ENCODE data around the gene SUCNR1. TPM values are rescaled to one million over a fixed set of nuclear protein-coding genes. Genes with fewer than 3 reads are reported as not detected.

The SUCNR1 gene
- total RNA-seq, 4 donors from 2014 or later, result 0.14 to 0.48 TPM; not detected in 2

DNA sequence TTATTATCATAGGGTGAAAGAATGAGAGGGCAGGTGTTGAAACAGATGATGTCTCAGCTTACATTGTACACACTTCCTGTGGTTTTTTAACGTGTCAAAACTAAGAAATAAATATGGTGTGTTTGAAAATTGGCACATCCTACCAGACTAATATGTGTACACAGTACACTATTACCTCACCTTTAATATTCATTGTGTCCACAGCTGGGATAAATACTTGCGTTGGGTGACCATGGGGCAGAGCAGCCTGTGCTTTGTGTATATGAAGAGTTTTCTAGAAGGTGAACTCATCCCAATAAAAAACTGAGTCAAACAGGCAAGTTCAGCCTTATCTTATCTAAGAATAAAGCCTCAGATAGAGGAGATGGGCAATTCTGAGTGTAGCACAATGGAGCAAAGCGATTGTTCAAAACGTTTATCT, 17.3 kb downstream of the SUCNR1 start:
- Histone ChIP-seq H3K9me3 (no peaks in the 10 kb centered on the region), H3K36me3 (no peaks in the 10 kb centered on the region), H3K4me1 (no peaks in the 10 kb centered on the region), H3K27ac (no peak overlapping the region), H3K4me3 (no peak overlapping the region), H3K27me3 (no peaks in the 10 kb centered on the region)
- in situ Hi-C loops (cut with MboI; ENCODE audit: low pct_ligation_motif_present in 1 of 4, low pct_unique_long_range_greater_than_20kb in 1 of 4, low sequenced_read_pairs in 3 of 4), result no loop called here
- no peak for DNase-seq
- no peak for TF ChIP-seq POLR2A (IDR thresholded peaks at IDR 0.05)
- intact Hi-C loops (cut with DNase I; ENCODE audit: low total_unique reads), result no loop called here
- WGBS, 2 donors (ENCODE audit: low coverage in 1 of 2), result 48 to 50% methylated on average over 4 of the region's 4 CpGs

DNA sequence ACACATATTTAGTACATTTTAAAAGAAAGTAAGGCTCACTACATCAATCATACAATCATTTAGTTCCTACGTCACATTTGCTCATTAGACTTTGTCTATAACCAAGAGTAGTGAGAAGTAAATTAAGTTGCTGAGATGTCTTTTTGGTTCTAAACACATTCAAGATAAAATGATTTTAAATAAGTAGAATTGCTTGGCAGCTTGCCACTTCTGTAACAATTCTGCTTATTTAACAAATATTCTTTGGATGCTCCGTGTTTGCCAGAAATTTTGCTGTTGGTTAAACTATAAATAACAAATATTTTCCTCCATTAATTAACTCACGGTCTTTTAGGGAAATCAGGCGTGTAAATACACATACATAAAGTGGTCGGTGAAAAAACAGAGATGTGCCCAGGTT, 18.3 kb downstream of the SUCNR1 start:
- in situ Hi-C loops (cut with MboI; ENCODE audit: low pct_ligation_motif_present in 1 of 4, low pct_unique_long_range_greater_than_20kb in 1 of 4, low sequenced_read_pairs in 3 of 4), result no loop called here
- no peak overlapping the region for H3K4me3 ChIP-seq
- WGBS, 2 donors (ENCODE audit: low coverage in 1 of 2), result 78 to 80% methylated on average over 5 of the region's 5 CpGs
- H3K4me1 ChIP-seq, result no peaks in the 10 kb centered on the region
- no peaks in the 10 kb centered on the region for H3K27me3 ChIP-seq
- no peaks in the 10 kb centered on the region for H3K36me3 ChIP-seq
- no peak overlapping the region for H3K27ac ChIP-seq
- TF ChIP-seq, protein P1, sequence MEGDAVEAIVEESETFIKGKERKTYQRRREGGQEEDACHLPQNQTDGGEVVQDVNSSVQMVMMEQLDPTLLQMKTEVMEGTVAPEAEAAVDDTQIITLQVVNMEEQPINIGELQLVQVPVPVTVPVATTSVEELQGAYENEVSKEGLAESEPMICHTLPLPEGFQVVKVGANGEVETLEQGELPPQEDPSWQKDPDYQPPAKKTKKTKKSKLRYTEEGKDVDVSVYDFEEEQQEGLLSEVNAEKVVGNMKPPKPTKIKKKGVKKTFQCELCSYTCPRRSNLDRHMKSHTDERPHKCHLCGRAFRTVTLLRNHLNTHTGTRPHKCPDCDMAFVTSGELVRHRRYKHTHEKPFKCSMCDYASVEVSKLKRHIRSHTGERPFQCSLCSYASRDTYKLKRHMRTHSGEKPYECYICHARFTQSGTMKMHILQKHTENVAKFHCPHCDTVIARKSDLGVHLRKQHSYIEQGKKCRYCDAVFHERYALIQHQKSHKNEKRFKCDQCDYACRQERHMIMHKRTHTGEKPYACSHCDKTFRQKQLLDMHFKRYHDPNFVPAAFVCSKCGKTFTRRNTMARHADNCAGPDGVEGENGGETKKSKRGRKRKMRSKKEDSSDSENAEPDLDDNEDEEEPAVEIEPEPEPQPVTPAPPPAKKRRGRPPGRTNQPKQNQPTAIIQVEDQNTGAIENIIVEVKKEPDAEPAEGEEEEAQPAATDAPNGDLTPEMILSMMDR (IDR thresholded peaks at IDR 0.05), result no peak
- TF ChIP-seq POLR2A (IDR thresholded peaks at IDR 0.05) (no peak), POLR2AphosphoS5 (IDR thresholded peaks at IDR 0.05) (no peak), EP300 (IDR thresholded peaks at IDR 0.05; ENCODE audit: low read depth) (no peak)
- no peak for DNase-seq
- H3K9me3 ChIP-seq, result no peaks in the 10 kb centered on the region
- intact Hi-C loops (cut with DNase I; ENCODE audit: low total_unique reads), result no loop called here

DNA sequence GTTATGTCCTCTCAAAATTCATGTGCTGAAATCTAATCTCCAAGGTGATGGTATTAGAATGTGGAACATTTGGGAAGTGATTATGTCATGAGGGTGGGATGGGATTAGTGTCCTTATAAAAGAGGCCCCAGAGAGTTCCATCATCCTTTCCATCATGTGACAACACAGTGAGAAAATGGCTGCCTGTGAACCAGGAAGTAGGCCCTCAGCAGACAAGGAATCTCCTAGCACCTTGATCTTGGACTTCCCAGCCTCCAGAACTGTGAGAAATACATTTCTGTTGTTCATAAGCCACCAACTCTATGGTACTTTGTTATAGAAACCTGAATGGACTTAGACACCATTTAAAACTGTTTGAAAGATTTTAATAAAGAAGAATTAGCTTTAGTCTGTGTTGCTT, 20.8 kb downstream of the SUCNR1 start:
- intact Hi-C loops (cut with DNase I; ENCODE audit: low total_unique reads), result no loop called here
- H3K36me3 ChIP-seq, result no peaks in the 10 kb centered on the region
- no peaks in the 10 kb centered on the region for H3K9me3 ChIP-seq
- no peaks in the 10 kb centered on the region for H3K27me3 ChIP-seq
- no peaks in the 10 kb centered on the region for H3K4me1 ChIP-seq
- H3K27ac ChIP-seq, result no peak overlapping the region
- in situ Hi-C loops (cut with MboI; ENCODE audit: low pct_ligation_motif_present in 1 of 4, low pct_unique_long_range_greater_than_20kb in 1 of 4, low sequenced_read_pairs in 3 of 4), result no loop called here
- no peak overlapping the region for H3K4me3 ChIP-seq
- TF ChIP-seq, protein P1 (IDR thresholded peaks at IDR 0.05), result no peak
- TF ChIP-seq EP300 (IDR thresholded peaks at IDR 0.05; ENCODE audit: low read depth), result no peak
- TF ChIP-seq POLR2A (IDR thresholded peaks at IDR 0.05), result no peak
- no peak for TF ChIP-seq POLR2AphosphoS5 (IDR thresholded peaks at IDR 0.05)
- no peak for DNase-seq

DNA sequence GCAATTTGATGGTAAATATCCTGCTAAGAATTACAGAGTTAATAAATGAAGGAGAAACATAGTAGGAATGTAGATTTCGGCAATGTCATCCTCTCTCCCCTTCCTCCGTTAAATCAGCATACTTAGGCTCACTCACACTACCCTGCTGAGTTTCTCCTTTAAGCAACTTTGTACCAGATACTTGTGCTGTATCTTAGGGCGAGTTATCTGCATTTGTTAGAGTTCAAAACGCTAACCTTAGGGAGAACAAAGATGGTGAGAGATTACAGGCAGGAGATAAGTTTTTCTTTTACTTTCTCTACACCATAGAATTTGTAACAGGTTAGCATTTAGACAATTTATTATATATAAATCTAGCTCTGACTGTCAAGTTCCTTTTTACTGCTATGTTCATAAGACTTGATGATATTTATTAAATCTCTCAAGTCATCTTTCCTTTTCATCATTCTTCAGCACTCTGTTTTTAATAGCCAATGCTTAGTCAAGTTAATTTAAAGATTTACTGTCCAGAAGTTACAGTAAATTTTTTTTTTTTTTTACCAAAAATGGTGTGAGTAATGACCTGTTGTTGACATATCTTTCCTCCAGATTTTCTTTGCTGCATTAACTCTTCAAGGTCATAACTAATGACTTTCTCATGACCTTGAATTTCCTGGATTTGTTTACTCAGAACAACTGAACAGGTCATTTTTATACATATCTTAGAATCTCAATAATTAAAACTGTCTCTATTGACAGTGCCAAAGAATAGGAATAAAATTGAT, 22.2 kb downstream of the SUCNR1 start:
- Histone ChIP-seq H3K27ac (no peak overlapping the region), H3K27me3 (no peaks in the 10 kb centered on the region), H3K36me3 (no peaks in the 10 kb centered on the region), H3K9me3 (no peaks in the 10 kb centered on the region), H3K4me3 (no peak overlapping the region), H3K4me1 (peaks cover 0 to 6% (median 0%) of the 10 kb centered on the region in 4 donors)
- no peak for TF ChIP-seq EP300 (IDR thresholded peaks at IDR 0.05; ENCODE audit: low read depth)
- TF ChIP-seq POLR2A (IDR thresholded peaks at IDR 0.05), result no peak
- no peak for TF ChIP-seq POLR2AphosphoS5 (IDR thresholded peaks at IDR 0.05)
- TF ChIP-seq, protein P1 (IDR thresholded peaks at IDR 0.05), result no peak
- intact Hi-C loops (cut with DNase I; ENCODE audit: low total_unique reads) (no loop called here), in situ Hi-C loops (cut with MboI; ENCODE audit: low pct_ligation_motif_present in 1 of 4, low pct_unique_long_range_greater_than_20kb in 1 of 4, low sequenced_read_pairs in 3 of 4) (no loop called here)
- 67 to 73% methylated on average over 4 of the region's 4 CpGs for WGBS, 2 donors (ENCODE audit: low coverage in 1 of 2)
- DNase-seq, result no peak
